OCI-LY7 (cell line): ENCODE results near the gene IKZF1.

Source experiments
- EZH2phosphoT487 ChIP-seq: fragments of 200-600 bp; sonication (generic); IDR thresholded peaks from 2 replicates; pipeline ENCODE4 v1.6.1; 2018; ENCODE audit warnings: low read depth, borderline replicate concordance, mild to moderate bottlenecking, mixed run types, antibody characterized with exemption, low read length, moderate library complexity, mixed read lengths
- TF ChIP-seq, protein P1 (sequence below): fragments of 200-600 bp; sonication (generic); conservative IDR thresholded peaks from 2 replicates; pipeline ENCODE4 v1.5.1; 2014; ENCODE audit warnings: mild to moderate bottlenecking, antibody characterized with exemption, low read length, moderate library complexity, mixed read lengths

DNA sequence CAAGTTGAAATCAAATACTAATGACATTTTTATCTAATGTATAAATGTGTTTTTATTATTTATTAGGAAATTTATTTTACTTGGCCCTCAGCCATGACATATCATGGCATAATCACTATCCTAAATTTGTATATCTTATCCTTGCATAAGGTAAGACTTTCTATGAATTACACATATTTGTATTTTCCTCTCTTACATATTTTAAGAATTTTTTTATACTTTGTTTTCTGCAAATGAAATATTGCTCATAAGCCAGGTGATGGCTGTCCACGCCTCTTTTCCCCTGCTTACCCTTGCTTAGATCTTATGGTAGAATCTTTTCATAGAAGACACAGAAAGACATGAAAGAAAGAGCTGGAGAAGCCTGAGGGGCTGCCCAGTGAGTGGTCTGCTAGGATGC lies 48.2 kb downstream of the IKZF1 start:
- TF ChIP-seq, protein P1, sequence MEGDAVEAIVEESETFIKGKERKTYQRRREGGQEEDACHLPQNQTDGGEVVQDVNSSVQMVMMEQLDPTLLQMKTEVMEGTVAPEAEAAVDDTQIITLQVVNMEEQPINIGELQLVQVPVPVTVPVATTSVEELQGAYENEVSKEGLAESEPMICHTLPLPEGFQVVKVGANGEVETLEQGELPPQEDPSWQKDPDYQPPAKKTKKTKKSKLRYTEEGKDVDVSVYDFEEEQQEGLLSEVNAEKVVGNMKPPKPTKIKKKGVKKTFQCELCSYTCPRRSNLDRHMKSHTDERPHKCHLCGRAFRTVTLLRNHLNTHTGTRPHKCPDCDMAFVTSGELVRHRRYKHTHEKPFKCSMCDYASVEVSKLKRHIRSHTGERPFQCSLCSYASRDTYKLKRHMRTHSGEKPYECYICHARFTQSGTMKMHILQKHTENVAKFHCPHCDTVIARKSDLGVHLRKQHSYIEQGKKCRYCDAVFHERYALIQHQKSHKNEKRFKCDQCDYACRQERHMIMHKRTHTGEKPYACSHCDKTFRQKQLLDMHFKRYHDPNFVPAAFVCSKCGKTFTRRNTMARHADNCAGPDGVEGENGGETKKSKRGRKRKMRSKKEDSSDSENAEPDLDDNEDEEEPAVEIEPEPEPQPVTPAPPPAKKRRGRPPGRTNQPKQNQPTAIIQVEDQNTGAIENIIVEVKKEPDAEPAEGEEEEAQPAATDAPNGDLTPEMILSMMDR = no peak
- TF ChIP-seq EZH2phosphoT487 = no peak
